H1 (cell line): ENCODE results near the gene METTL21A. TPM values are rescaled to one million over a fixed set of nuclear protein-coding genes. Genes with fewer than 3 reads are reported as not detected.

ENCODE experiments used
- CTCF ChIA-PET: fragments of 300-600 bp; sonication (Branson Sonifier 250); formaldehyde crosslinking; loops from one replicate; lab custom pipeline; 2021; ENCODE audit not compliant: partially characterized antibody; lab: Charles Lee
- POLR2A ChIA-PET: fragments of 300-600 bp; sonication (Branson Sonifier 250); formaldehyde crosslinking; loops from one replicate; lab custom pipeline; 2021; ENCODE audit warnings: inconsistent platforms; ENCODE audit not compliant: partially characterized antibody; lab: Charles Lee
- DNase-seq, 2 experiments: peaks; one replicate each; pipeline versions ENCODE4 v3.0.0 to v3.0.0-alpha.2; 2010 to 2022; ENCODE audit warnings: low spot score in 2 of 2, low read depth in 1 of 2, mixed read lengths in 1 of 2
- FAIRE-seq: peaks from 2 replicates; lab custom pipeline; 2011; peaks lifted over from hg19 to GRCh38; lab: Jason Lieb, UNC
- H2AFZ ChIP-seq: 2 replicates; pipeline ENCODE4 v1.8.1; 2012; ENCODE audit warnings: low read length, inconsistent platforms
- H2AK5ac ChIP-seq: 2 replicates; pipeline ENCODE4 v1.6.1; 2013; ENCODE audit warnings: low read depth, low read length
- H2BK120ac ChIP-seq: replicated peaks from 2 replicates; pipeline ENCODE3; 2013; ENCODE audit warnings: low read depth, low read length, inconsistent platforms
- H2BK12ac ChIP-seq: 2 replicates; pipeline ENCODE4 v1.6.1; 2013; ENCODE audit warnings: low read depth, low read length
- H2BK15ac ChIP-seq: 2 replicates; pipeline ENCODE4 v1.6.1; 2013; ENCODE audit warnings: low read length
- H2BK20ac ChIP-seq: 2 replicates; pipeline ENCODE4 v1.6.1; 2013; ENCODE audit warnings: low read length
- H2BK5ac ChIP-seq: 2 replicates; pipeline ENCODE4 v1.6.1; 2013; ENCODE audit warnings: low read depth, low read length
- H3K14ac ChIP-seq: 2 replicates; pipeline ENCODE4 v1.6.1; 2013; ENCODE audit warnings: inconsistent platforms; ENCODE audit not compliant: insufficient read length
- H3K18ac ChIP-seq: 2 replicates; pipeline ENCODE4 v1.6.1; 2013; ENCODE audit warnings: low read length; ENCODE audit errors: extremely low read depth
- H3K23ac ChIP-seq: 2 replicates; pipeline ENCODE4 v1.6.1; 2013; ENCODE audit warnings: inconsistent platforms; ENCODE audit not compliant: insufficient read length
- H3K23me2 ChIP-seq: 2 replicates; pipeline ENCODE4 v1.6.1; 2013; ENCODE audit warnings: low read depth, low read length
- H3K27ac ChIP-seq: 2 replicates; pipeline ENCODE4 v1.6.1; 2011; ENCODE audit warnings: low read depth, low read length, inconsistent platforms
- H3K27me3 ChIP-seq, 4 experiments: replicated peaks in 1 of 4; 1 replicate in 1 of 4; 2 replicates in 3 of 4; pipeline versions ENCODE4 v1.6.1 to v1.8.1; 2011 to 2013; ENCODE audit warnings: low read length in 3 of 4, mild to moderate bottlenecking in 3 of 4, inconsistent platforms in 2 of 4, mixed read lengths in 2 of 4, moderate library complexity in 1 of 4; ENCODE audit not compliant: control insufficient read depth in 3 of 4, insufficient read depth in 3 of 4; ENCODE audit errors: extremely low read depth in 1 of 4
- H3K36me3 ChIP-seq, 4 experiments: 2 replicates each; pipeline versions ENCODE4 v1.6.1 to v1.8.1; 2011 to 2013; ENCODE audit warnings: mild to moderate bottlenecking in 4 of 4, low read length in 3 of 4, moderate library complexity in 2 of 4, control low read depth in 1 of 4, inconsistent platforms in 1 of 4; ENCODE audit not compliant: insufficient read depth in 4 of 4, control insufficient read depth in 2 of 4
- H3K4ac ChIP-seq: replicated peaks from 2 replicates; pipeline ENCODE3; 2013; ENCODE audit warnings: low read length, low read depth, mixed read lengths, inconsistent platforms; ENCODE audit not compliant: insufficient read length
- H3K4me1 ChIP-seq, 4 experiments: replicated peaks in 1 of 4; 1 replicate in 1 of 4; 2 replicates in 3 of 4; pipeline versions ENCODE4 v1.6.1 to v1.8.1; 2011 to 2013; ENCODE audit warnings: low read length in 3 of 4, inconsistent platforms in 2 of 4, mixed read lengths in 1 of 4; ENCODE audit not compliant: insufficient read depth in 4 of 4, control insufficient read depth in 3 of 4
- H3K4me2 ChIP-seq, 2 experiments: 2 replicates each; pipeline versions ENCODE4 v1.6.1 to v1.8.1; 2011 to 2013; ENCODE audit warnings: low read depth in 2 of 2, low read length in 2 of 2, control low read depth in 1 of 2, inconsistent platforms in 1 of 2, mild to moderate bottlenecking in 1 of 2; ENCODE audit not compliant: insufficient read depth in 1 of 2
- H3K4me3 ChIP-seq, 4 experiments: fragments of 200-600, 300-600 bp in 1 of 4; sonication (generic), shearing (Covaris generic), sonication (Bioruptor Twin) in 1 of 4; 2 replicates each; pipeline versions ENCODE4 v1.5.1 to v1.8.1; 2011 to 2016; ENCODE audit warnings: low read length in 4 of 4, low read depth in 3 of 4, control low read depth in 2 of 4, inconsistent platforms in 2 of 4, mild to moderate bottlenecking in 2 of 4, mixed read lengths in 1 of 4, moderate library complexity in 1 of 4; ENCODE audit not compliant: insufficient read depth in 2 of 4; ENCODE audit errors: extremely low read depth in 1 of 4
- H3K56ac ChIP-seq: replicated peaks from 2 replicates; pipeline ENCODE3; 2013; ENCODE audit warnings: low read depth, mild to moderate bottlenecking, mixed read lengths, low read length, inconsistent platforms; ENCODE audit not compliant: insufficient read length
- H3K79me1 ChIP-seq: 2 replicates; pipeline ENCODE4 v1.6.1; 2013; ENCODE audit warnings: low read depth, low read length, control low read depth
- H3K79me2 ChIP-seq, 2 experiments: 2 replicates each; pipeline versions ENCODE4 v1.6.1 to v1.8.1; 2012 to 2013; ENCODE audit warnings: low read length in 2 of 2, mild to moderate bottlenecking in 2 of 2, inconsistent platforms in 1 of 2; ENCODE audit not compliant: insufficient read depth in 2 of 2, control insufficient read depth in 1 of 2
- H3K9ac ChIP-seq, 4 experiments: replicated peaks in 1 of 4; 1 replicate in 1 of 4; 2 replicates in 3 of 4; pipeline versions ENCODE4 v1.6.1 to v1.8.1; 2011 to 2013; ENCODE audit warnings: low read depth in 3 of 4, low read length in 3 of 4, control low read depth in 2 of 4, mild to moderate bottlenecking in 2 of 4, moderate library complexity in 2 of 4, inconsistent platforms in 1 of 4; ENCODE audit errors: extremely low read depth in 1 of 4
- H3K9me3 ChIP-seq, 2 experiments: 2 replicates each; pipeline versions ENCODE4 v1.6.1 to v1.8.1; 2012 to 2013; ENCODE audit warnings: mild to moderate bottlenecking in 2 of 2, moderate library complexity in 2 of 2, control low read depth in 1 of 2, inconsistent platforms in 1 of 2, low read depth in 1 of 2, low read length in 1 of 2, mixed read lengths in 1 of 2; ENCODE audit not compliant: insufficient read depth in 2 of 2
- H4K20me1 ChIP-seq, 2 experiments: replicated peaks in 1 of 2; 2 replicates each; pipeline versions ENCODE3 to v1.8.1; 2011 to 2013; ENCODE audit warnings: inconsistent platforms in 2 of 2, low read length in 2 of 2, mild to moderate bottlenecking in 1 of 2; ENCODE audit not compliant: insufficient read depth in 2 of 2, control insufficient read depth in 1 of 2
- H4K5ac ChIP-seq: 2 replicates; pipeline ENCODE4 v1.6.1; 2013; ENCODE audit warnings: low read length, low read depth, mixed read lengths, inconsistent platforms; ENCODE audit not compliant: insufficient read length
- H4K8ac ChIP-seq: 2 replicates; pipeline ENCODE4 v1.8.0; 2013; ENCODE audit warnings: mild to moderate bottlenecking, moderate library complexity, low read length, inconsistent platforms; ENCODE audit not compliant: insufficient read depth; ENCODE audit errors: extremely low read depth
- H4K91ac ChIP-seq: replicated peaks from 2 replicates; pipeline ENCODE3; 2013; ENCODE audit warnings: low read length, mixed read lengths, inconsistent platforms; ENCODE audit not compliant: insufficient read length
- EZH2 ChIP-seq: fragments of 200-600 bp; sonication (generic); IDR thresholded peaks from 2 replicates; pipeline ENCODE4 v1.7.1; 2012; ENCODE audit warnings: low read depth, mild to moderate bottlenecking, moderate library complexity, low read length, inconsistent platforms; ENCODE audit not compliant: severe bottlenecking
- KDM1A ChIP-seq: fragments of 200-600, 300-600 bp; sonication (generic); IDR thresholded peaks from 2 replicates; pipeline ENCODE4 v1.7.1; 2016; ENCODE audit warnings: mild to moderate bottlenecking, low read length, borderline replicate concordance
- USF2 ChIP-seq: IDR thresholded peaks from 2 replicates; pipeline ENCODE4 v1.6.1; 2011; ENCODE audit warnings: low read length, improper control_type of control experiment
- WGBS, 2 experiments: shearing (Covaris generic) in 1 of 2; methylation state at CpG; one replicate each; pipeline versions ENCODE4 v1.1.6 to v1.1.7; 2013 to 2015; ENCODE audit warnings: low lambda C conversion rate in 2 of 2, mixed read lengths in 2 of 2, inconsistent platforms in 1 of 2, low coverage in 1 of 2, missing lambda C conversion rate in 1 of 2; ENCODE audit not compliant: insufficient replicate concordance in 2 of 2, insufficient coverage in 1 of 2, insufficient read length in 1 of 2; ENCODE audit errors: extremely low coverage in 1 of 2, missing lambda C conversion rate in 1 of 2; 5-methylcytosine and 5-hydroxymethylcytosine counted together
- polyA plus RNA-seq, 7 experiments: library from polyadenylated mRNA; depleted of rRNA in 3 of 7; stranded (reverse) in 5 of 7; unstranded in 2 of 7; fragments of >200 nt in 5 of 7; fragments of 200-250 nt in 2 of 7; gene quantifications; 1 replicate in 5 of 7; 2 replicates in 1 of 7; 4 replicates in 1 of 7; pipeline versions ENCODE4 v1.2.1 to v1.2.3, GENCODE V29; 2011 to 2013; ENCODE audit warnings: missing spikeins in 2 of 7, mixed read lengths in 2 of 7
- total RNA-seq: library from RNA; stranded (reverse); fragmentation: NEBNext Ultra II Directional; extraction: Animal tissue kit (Norgen Biotek cat#: 25700); gene quantifications from 2 replicates; pipeline ENCODE4 v1.2.1, GENCODE V29; 2021

The METTL21A gene
- total and polyA plus RNA-seq, 2 of the 8 experiments (the other 6 are each of a cell fraction or from before 2014, with no cell fraction given): 36.2 to 55.0 TPM

- no peak for FAIRE-seq
- POLR2A ChIA-PET: interaction anchor here (0.9 kb wide), 1 partner anchor 18 kb away, joined by 3 read pairs; no protein-coding TSS in a partner anchor
- Histone ChIP-seq H2BK15ac (no peak overlapping the region), H3K4me2 (no peak overlapping the region), H2BK20ac (no peak overlapping the region), H2BK120ac (no peak overlapping the region), H3K23ac (no peak overlapping the region), H3K18ac (no peak overlapping the region), H3K79me2 (peaks cover 0 to 12% of the 10 kb centered on the region in 2 experiments; a peak in 3 of 4 replicates), H2BK12ac (no peak overlapping the region), H3K4me3 (no peak overlapping the region), H2AK5ac (no peak overlapping the region), H3K9ac (no peak overlapping the region), H3K27me3 (no peaks in the 10 kb centered on the region), H4K5ac (no peak overlapping the region), H4K20me1 (peaks cover 4 to 7% of the 10 kb centered on the region in 2 experiments), H3K9me3 (no peaks in the 10 kb centered on the region), H2AFZ (no peak overlapping the region), H3K14ac (no peak overlapping the region), H3K4me1 (peaks cover 0 to 4% (median 0%) of the 10 kb centered on the region in 4 experiments; a peak in 1 of 7 replicates), H3K23me2 (peaks cover 4% of the 10 kb centered on the region; the same call in 1 of the 2 replicates), H4K91ac (no peak overlapping the region), H3K79me1 (peaks cover 6% of the 10 kb centered on the region; the same call in 1 of the 2 replicates), H2BK5ac (no peak overlapping the region), H3K4ac (no peak overlapping the region), H4K8ac (no peak overlapping the region), H3K36me3 (peaks cover 17 to 74% (median 45%) of the 10 kb centered on the region in 4 experiments), H3K27ac (no peak overlapping the region), H3K56ac (no peak overlapping the region)
- CTCF ChIA-PET: no interaction called here
- DNase-seq: no peak
- WGBS, 2 experiments: 76% methylated on average over 4 of the region's 4 CpGs; no CpG with 5 or more reads in 1 of the 2 experiments
- TF ChIP-seq KDM1A: no peak
- no peak for TF ChIP-seq EZH2
- TF ChIP-seq USF2: no peak
Measured at GRCh38 chr2:207619764-207620203, 5.4 kb downstream of the METTL21A start.
